ENCODE data around the gene PLXNA2.

The PLXNA2 gene

GRCh38 chr1:208120431-208120790, 123.8 kb downstream of the PLXNA2 start:
- FAIRE-seq (no peak), DNase-seq (ENCODE audit: insufficient read length) (no peak)
- TF ChIP-seq POLR2AphosphoS5 (IDR thresholded peaks at IDR 0.05; ENCODE audit: low read depth, low read length) (no peak), TAF1 (IDR thresholded peaks at IDR 0.05; ENCODE audit: borderline replicate concordance, low read depth, low read length) (no peak), POLR2A (IDR thresholded peaks at IDR 0.05; ENCODE audit: low read depth, low read length) (no peak)

- no peak for DNase-seq (ENCODE audit: insufficient read length)
- TF ChIP-seq TAF1 (IDR thresholded peaks at IDR 0.05; ENCODE audit: borderline replicate concordance, low read depth, low read length) (no peak), POLR2A (IDR thresholded peaks at IDR 0.05; ENCODE audit: low read depth, low read length) (no peak), POLR2AphosphoS5 (IDR thresholded peaks at IDR 0.05; ENCODE audit: low read depth, low read length) (no peak)
- FAIRE-seq = no peak
These were observed 125.2 kb downstream of the PLXNA2 start for GRCh38 chr1:208118841-208119606.

DNA sequence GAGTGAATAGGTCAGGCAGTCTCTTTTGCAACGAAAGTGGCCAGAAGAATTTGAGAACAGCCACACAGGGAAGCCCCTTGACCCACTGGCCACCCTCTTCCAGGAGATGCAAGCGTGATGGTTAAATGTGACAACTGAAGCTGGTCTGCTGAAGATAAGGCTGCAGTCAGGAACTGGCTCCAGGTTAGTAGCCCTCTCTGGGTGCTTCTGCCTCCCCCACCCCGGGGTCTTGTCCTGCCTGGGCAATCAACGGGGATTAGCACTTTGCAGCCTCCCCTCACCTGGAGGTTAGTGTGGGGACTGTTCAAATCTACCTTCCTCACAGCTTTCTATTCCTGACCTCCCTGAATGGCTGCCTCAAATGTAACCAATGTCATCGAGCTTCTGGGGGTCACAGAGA, 125.9 kb downstream of the PLXNA2 start:
- TF ChIP-seq POLR2A (IDR thresholded peaks at IDR 0.05; ENCODE audit: low read depth, low read length) (no peak), POLR2AphosphoS5 (IDR thresholded peaks at IDR 0.05; ENCODE audit: low read depth, low read length) (no peak), TAF1 (IDR thresholded peaks at IDR 0.05; ENCODE audit: borderline replicate concordance, low read depth, low read length) (no peak)
- FAIRE-seq = no peak
- no peak for DNase-seq (ENCODE audit: insufficient read length)

DNA sequence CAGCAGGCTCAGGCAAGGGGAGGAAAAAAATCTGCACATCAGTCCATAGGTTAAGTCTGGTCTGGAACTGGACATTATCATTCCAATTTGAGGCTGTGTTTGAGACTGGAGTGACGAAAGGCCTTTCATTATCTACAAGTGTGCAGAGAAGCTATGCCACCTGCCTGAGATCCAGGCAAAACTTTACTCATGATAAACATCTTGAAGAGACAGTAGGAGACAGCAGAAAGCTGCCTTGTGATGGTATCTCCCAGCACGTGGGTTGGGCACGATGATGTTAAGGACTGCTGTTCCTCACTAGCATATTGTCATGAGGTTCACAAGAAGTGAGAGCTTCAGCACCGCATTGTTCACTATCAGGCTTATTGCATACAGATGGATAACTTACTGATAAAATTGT, 126.4 kb downstream of the PLXNA2 start:
- DNase-seq (ENCODE audit: insufficient read length) = no peak
- TF ChIP-seq POLR2AphosphoS5 (IDR thresholded peaks at IDR 0.05; ENCODE audit: low read depth, low read length) (no peak), TAF1 (IDR thresholded peaks at IDR 0.05; ENCODE audit: borderline replicate concordance, low read depth, low read length) (no peak), POLR2A (IDR thresholded peaks at IDR 0.05; ENCODE audit: low read depth, low read length) (no peak)
- FAIRE-seq = no peak

DNA sequence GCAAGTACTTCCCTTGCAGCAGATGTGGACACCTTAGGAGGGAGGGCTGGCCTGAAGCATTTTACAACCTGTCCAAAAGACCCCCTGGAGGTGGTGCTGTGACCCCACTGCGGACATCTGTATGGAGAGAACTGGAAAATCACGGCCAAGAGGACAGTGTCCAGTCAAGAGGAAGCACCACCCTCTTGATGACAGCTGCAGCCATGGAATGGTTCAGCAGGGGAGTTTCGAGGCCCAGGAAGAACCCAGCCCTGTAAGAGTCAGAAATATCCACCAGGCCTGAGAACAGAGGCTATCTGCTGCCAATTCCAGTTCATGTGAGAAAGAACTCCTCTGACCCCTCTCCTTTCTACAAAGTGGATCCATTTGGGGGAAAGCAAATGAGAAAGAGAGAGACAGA, 126.8 kb downstream of the PLXNA2 start:
- FAIRE-seq = no peak
- TF ChIP-seq POLR2A (IDR thresholded peaks at IDR 0.05; ENCODE audit: low read depth, low read length) (no peak), POLR2AphosphoS5 (IDR thresholded peaks at IDR 0.05; ENCODE audit: low read depth, low read length) (no peak), TAF1 (IDR thresholded peaks at IDR 0.05; ENCODE audit: borderline replicate concordance, low read depth, low read length) (no peak)
- DNase-seq (ENCODE audit: insufficient read length) = no peak

- no peak for FAIRE-seq
- DNase-seq (ENCODE audit: insufficient read length) = no peak
These were observed 128.1 kb downstream of the PLXNA2 start for GRCh38 chr1:208115924-208116640.

GRCh38 chr1:208113011-208113410, 131.2 kb downstream of the PLXNA2 start:
- FAIRE-seq = no peak
- TF ChIP-seq TAF1 (IDR thresholded peaks at IDR 0.05; ENCODE audit: borderline replicate concordance, low read depth, low read length) (no peak), POLR2AphosphoS5 (IDR thresholded peaks at IDR 0.05; ENCODE audit: low read depth, low read length) (no peak), POLR2A (IDR thresholded peaks at IDR 0.05; ENCODE audit: low read depth, low read length) (no peak)
- DNase-seq (ENCODE audit: insufficient read length) = no peak

More at GRCh38 chr1:208115924-208116640, 128.1 kb downstream of the PLXNA2 start:
- no peak for TF ChIP-seq TAF1 (IDR thresholded peaks at IDR 0.05; ENCODE audit: borderline replicate concordance, low read depth, low read length)
- TF ChIP-seq POLR2A (IDR thresholded peaks at IDR 0.05; ENCODE audit: low read depth, low read length) = no peak
- no peak for TF ChIP-seq POLR2AphosphoS5 (IDR thresholded peaks at IDR 0.05; ENCODE audit: low read depth, low read length)

GRCh38 chr1:208112401-208112800, 131.8 kb downstream of the PLXNA2 start:
- FAIRE-seq (no peak), DNase-seq (ENCODE audit: insufficient read length) (no peak)
- TF ChIP-seq TAF1 (IDR thresholded peaks at IDR 0.05; ENCODE audit: borderline replicate concordance, low read depth, low read length) (no peak), POLR2AphosphoS5 (IDR thresholded peaks at IDR 0.05; ENCODE audit: low read depth, low read length) (no peak)

- TF ChIP-seq POLR2A (IDR thresholded peaks at IDR 0.05; ENCODE audit: low read depth, low read length) (no peak), POLR2AphosphoS5 (IDR thresholded peaks at IDR 0.05; ENCODE audit: low read depth, low read length) (no peak), TAF1 (IDR thresholded peaks at IDR 0.05; ENCODE audit: borderline replicate concordance, low read depth, low read length) (no peak)
- FAIRE-seq (no peak), DNase-seq (ENCODE audit: insufficient read length) (no peak)
These were observed 132.5 kb downstream of the PLXNA2 start for GRCh38 chr1:208111646-208112190.

- no peak for FAIRE-seq
- TF ChIP-seq TAF1 (IDR thresholded peaks at IDR 0.05; ENCODE audit: borderline replicate concordance, low read depth, low read length) = no peak
- no peak for TF ChIP-seq POLR2A (IDR thresholded peaks at IDR 0.05; ENCODE audit: low read depth, low read length)
- TF ChIP-seq POLR2AphosphoS5 (IDR thresholded peaks at IDR 0.05; ENCODE audit: low read depth, low read length) = no peak
- DNase-seq (ENCODE audit: insufficient read length) = no peak
These were observed 133.9 kb downstream of the PLXNA2 start for GRCh38 chr1:208110296-208110695.

- no peak for FAIRE-seq
- DNase-seq (ENCODE audit: insufficient read length) = no peak
These were observed 135.4 kb downstream of the PLXNA2 start for GRCh38 chr1:208108646-208109330.

More at GRCh38 chr1:208108646-208109330, 135.4 kb downstream of the PLXNA2 start:
- TF ChIP-seq TAF1 (IDR thresholded peaks at IDR 0.05; ENCODE audit: borderline replicate concordance, low read depth, low read length) (no peak), POLR2A (IDR thresholded peaks at IDR 0.05; ENCODE audit: low read depth, low read length) (no peak), POLR2AphosphoS5 (IDR thresholded peaks at IDR 0.05; ENCODE audit: low read depth, low read length) (no peak)

Measured in GM12892 (cell line).